ENCODE data around the gene RHBDF1. TPM values are rescaled to one million over a fixed set of nuclear protein-coding genes. Genes with fewer than 3 reads are reported as not detected.

RHBDF1 gene
- total and polyA plus RNA-seq, 2 experiments from 2014 or later: 22.6 to 24.5 TPM

DNA sequence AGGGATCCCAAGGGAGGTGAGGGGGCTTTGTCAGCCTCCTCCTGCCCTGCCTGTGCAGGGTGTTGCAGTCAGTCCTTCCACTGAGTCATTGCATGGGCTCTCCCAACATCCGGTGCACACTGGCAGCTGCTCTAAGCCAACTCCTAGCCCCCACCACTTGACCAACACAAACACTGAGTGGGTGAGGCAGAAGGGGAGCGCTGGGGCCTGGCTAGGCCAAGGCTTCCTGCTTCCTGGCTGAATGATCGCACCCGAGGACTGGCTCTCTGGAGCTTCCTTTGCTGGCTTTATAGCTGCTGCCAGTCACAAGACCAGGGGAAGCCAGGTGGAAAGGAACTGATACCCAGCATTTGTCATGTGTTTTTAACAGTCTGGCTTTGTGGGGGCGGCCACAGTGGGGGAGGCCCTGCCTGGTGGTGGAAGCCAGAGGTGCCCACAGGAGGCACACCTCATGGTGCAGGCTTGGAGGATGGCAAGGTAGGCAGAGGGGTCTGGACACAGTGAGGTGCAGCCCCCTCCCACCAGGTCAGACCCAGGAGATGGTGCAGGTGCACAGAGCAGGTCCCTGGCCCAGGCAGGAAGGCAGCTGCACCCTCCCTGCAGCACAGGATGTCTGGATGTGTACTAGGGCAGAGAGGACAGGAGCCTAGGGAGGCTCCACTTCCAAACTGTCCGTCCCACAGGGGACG, 12.4 kb upstream of the RHBDF1 start (continued):
- TF ChIP-seq, protein P1, sequence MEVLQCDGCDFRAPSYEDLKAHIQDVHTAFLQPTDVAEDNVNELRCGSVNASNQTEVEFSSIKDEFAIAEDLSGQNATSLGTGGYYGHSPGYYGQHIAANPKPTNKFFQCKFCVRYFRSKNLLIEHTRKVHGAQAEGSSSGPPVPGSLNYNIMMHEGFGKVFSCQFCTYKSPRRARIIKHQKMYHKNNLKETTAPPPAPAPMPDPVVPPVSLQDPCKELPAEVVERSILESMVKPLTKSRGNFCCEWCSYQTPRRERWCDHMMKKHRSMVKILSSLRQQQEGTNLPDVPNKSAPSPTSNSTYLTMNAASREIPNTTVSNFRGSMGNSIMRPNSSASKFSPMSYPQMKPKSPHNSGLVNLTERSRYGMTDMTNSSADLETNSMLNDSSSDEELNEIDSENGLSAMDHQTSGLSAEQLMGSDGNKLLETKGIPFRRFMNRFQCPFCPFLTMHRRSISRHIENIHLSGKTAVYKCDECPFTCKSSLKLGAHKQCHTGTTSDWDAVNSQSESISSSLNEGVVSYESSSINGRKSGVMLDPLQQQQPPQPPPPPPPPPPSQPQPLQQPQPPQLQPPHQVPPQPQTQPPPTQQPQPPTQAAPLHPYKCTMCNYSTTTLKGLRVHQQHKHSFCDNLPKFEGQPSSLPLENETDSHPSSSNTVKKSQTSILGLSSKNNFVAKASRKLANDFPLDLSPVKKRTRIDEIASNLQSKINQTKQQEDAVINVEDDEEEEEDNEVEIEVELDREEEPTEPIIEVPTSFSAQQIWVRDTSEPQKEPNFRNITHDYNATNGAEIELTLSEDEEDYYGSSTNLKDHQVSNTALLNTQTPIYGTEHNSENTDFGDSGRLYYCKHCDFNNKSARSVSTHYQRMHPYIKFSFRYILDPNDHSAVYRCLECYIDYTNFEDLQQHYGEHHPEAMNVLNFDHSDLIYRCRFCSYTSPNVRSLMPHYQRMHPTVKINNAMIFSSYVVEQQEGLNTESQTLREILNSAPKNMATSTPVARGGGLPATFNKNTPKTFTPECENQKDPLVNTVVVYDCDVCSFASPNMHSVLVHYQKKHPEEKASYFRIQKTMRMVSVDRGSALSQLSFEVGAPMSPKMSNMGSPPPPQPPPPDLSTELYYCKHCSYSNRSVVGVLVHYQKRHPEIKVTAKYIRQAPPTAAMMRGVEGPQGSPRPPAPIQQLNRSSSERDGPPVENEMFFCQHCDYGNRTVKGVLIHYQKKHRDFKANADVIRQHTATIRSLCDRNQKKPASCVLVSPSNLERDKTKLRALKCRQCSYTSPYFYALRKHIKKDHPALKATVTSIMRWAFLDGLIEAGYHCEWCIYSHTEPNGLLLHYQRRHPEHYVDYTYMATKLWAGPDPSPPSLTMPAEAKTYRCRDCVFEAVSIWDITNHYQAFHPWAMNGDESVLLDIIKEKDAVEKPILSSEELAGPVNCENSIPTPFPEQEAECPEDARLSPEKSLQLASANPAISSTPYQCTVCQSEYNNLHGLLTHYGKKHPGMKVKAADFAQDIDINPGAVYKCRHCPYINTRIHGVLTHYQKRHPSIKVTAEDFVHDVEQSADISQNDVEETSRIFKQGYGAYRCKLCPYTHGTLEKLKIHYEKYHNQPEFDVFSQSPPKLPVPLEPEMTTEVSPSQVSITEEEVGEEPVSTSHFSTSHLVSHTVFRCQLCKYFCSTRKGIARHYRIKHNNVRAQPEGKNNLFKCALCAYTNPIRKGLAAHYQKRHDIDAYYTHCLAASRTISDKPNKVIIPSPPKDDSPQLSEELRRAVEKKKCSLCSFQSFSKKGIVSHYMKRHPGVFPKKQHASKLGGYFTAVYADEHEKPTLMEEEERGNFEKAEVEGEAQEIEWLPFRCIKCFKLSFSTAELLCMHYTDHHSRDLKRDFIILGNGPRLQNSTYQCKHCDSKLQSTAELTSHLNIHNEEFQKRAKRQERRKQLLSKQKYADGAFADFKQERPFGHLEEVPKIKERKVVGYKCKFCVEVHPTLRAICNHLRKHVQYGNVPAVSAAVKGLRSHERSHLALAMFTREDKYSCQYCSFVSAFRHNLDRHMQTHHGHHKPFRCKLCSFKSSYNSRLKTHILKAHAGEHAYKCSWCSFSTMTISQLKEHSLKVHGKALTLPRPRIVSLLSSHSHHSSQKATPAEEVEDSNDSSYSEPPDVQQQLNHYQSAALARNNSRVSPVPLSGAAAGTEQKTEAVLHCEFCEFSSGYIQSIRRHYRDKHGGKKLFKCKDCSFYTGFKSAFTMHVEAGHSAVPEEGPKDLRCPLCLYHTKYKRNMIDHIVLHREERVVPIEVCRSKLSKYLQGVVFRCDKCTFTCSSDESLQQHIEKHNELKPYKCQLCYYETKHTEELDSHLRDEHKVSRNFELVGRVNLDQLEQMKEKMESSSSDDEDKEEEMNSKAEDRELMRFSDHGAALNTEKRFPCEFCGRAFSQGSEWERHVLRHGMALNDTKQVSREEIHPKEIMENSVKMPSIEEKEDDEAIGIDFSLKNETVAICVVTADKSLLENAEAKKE (CRISPR knock-in tag; IDR thresholded peaks at IDR 0.05): no peak
- TF ChIP-seq ZNF114 (CRISPR knock-in tag; IDR thresholded peaks at IDR 0.05): no peak
- TF ChIP-seq NANOG (IDR thresholded peaks at IDR 0.05; ENCODE audit: borderline replicate concordance): no peak
- no peak for TF ChIP-seq EZH2 (IDR thresholded peaks at IDR 0.05; ENCODE audit: low read depth, unreplicated experiment)
- TF ChIP-seq POLR2AphosphoS5 (IDR thresholded peaks at IDR 0.05; ENCODE audit: low read depth): no peak
- TF ChIP-seq, protein P2, sequence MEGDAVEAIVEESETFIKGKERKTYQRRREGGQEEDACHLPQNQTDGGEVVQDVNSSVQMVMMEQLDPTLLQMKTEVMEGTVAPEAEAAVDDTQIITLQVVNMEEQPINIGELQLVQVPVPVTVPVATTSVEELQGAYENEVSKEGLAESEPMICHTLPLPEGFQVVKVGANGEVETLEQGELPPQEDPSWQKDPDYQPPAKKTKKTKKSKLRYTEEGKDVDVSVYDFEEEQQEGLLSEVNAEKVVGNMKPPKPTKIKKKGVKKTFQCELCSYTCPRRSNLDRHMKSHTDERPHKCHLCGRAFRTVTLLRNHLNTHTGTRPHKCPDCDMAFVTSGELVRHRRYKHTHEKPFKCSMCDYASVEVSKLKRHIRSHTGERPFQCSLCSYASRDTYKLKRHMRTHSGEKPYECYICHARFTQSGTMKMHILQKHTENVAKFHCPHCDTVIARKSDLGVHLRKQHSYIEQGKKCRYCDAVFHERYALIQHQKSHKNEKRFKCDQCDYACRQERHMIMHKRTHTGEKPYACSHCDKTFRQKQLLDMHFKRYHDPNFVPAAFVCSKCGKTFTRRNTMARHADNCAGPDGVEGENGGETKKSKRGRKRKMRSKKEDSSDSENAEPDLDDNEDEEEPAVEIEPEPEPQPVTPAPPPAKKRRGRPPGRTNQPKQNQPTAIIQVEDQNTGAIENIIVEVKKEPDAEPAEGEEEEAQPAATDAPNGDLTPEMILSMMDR (conservative IDR thresholded peaks at IDR 0.05; ENCODE audit: low read depth in 2 of 2): no peak

Measured in GM23338 (cell line).